ENCODE measurements around the gene RFX7.

DNA sequence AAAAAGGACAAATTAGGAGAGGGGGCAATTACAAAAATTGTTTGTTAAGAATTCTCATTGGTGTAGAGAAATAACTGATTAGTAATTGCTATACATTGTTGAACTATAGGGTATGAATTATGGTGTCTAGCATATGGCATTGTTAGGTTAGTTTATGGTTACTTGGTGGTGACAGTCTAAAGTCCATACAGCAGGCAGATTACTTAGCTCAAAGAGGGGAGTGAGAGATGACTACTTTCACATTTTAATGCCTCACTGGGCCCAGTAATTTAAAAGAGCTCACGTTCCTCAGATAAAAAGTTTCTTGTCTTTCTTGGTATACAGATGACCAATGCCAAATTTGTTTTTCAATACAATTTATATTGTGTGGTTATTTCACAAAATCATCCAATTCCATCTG lies 137.8 kb downstream of the RFX7 start:
- TF ChIP-seq CTCF (IDR thresholded peaks at IDR 0.05 in 8 of 11, conservative IDR thresholded peaks at IDR 0.05 in 3 of 11) (no peak), POLR2AphosphoS5 (IDR thresholded peaks at IDR 0.05) (no peak)

Measured in spleen (tissue), 7 donors.